ENCODE results near the gene QPCTL.

Gene QPCTL

DNA sequence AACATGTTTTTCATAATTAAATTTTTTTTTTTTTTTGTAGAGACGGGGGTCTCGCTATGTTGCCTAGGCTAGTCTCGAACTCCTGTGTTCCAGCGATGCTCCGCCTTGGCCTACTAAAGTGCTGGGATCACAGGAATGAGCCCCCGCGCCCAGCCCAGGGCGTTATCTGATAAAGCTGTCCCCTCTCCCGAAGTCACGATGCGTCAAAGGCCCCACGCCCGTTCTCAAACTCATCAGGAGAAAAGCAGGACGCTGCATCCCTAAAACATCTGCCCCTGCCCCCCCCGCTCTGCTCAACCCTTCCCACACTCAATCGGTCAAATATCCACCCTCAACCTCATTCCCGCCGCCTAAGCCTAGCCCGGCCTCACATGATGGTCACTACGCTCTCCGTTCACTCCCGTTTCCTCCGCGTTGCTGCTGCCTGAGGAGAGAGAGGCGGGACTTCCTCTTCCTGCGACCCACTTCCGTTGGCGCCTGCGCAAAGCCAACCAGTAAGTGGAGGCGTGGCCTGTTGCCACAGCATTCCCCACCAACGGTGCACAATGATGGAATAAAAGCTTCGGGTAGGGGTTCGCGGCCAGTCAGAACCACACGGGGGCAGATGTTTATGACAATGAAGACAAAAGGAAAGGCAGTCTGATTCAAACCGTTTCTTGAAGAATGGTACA is 815 bp upstream of the QPCTL start, which contains the start of gene SNRPD2:
Gene SNRPD2 (minus strand): TSS at position 438 of the 671 bp plus-strand sequence. CDS start 65 bp downstream, at position 373.
- H3K4me3 ChIP-seq (ENCODE audit: low read depth, low read length), result peak within 1 kb of the TSS; percentile 70
- peak; percentile 64 for DNase-seq (ENCODE audit: low read depth)
- TF ChIP-seq, protein P1, sequence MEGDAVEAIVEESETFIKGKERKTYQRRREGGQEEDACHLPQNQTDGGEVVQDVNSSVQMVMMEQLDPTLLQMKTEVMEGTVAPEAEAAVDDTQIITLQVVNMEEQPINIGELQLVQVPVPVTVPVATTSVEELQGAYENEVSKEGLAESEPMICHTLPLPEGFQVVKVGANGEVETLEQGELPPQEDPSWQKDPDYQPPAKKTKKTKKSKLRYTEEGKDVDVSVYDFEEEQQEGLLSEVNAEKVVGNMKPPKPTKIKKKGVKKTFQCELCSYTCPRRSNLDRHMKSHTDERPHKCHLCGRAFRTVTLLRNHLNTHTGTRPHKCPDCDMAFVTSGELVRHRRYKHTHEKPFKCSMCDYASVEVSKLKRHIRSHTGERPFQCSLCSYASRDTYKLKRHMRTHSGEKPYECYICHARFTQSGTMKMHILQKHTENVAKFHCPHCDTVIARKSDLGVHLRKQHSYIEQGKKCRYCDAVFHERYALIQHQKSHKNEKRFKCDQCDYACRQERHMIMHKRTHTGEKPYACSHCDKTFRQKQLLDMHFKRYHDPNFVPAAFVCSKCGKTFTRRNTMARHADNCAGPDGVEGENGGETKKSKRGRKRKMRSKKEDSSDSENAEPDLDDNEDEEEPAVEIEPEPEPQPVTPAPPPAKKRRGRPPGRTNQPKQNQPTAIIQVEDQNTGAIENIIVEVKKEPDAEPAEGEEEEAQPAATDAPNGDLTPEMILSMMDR (IDR thresholded peaks at IDR 0.05; ENCODE audit: control insufficient read depth, extremely low read depth, insufficient read depth), result no peak

DNA sequence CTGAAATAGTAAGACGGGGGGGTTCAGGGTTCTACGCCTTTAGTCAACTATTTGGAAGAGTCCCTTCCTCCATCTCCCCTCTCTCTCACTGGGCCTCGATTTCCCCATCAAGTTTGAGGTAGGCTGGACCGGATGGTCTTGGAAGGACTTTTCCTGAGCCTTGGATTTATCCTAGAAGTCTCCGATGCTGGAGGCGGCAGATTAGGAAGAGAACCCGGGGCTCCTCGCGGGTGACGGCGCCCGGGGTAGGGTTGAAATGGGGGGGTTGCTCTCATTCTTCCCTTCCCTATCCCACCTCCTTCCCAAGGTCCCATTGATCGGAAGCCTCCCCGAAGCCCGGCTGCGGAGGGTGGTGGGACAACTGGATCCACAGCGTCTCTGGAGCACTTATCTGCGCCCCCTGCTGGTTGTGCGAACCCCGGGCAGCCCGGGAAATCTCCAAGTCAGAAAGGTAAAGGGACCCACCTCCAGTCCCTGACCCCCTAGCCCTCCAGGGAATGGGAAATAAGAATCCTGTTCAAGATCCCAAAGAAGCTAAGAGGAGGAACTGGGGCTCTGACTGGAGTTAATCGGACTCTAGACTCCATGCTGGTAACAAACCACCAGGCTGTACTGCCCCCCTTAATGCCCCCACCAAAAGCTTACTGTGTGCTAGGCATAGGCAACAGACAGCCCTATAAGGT is 781 bp downstream of the QPCTL start:
- TF ChIP-seq, protein P1 (IDR thresholded peaks at IDR 0.05; ENCODE audit: control insufficient read depth, extremely low read depth, insufficient read depth), result peak; percentile 58
- no peak for DNase-seq (ENCODE audit: low read depth)
- H3K4me3 ChIP-seq (ENCODE audit: low read depth, low read length), result peak overlapping the region; percentile 70

DNA sequence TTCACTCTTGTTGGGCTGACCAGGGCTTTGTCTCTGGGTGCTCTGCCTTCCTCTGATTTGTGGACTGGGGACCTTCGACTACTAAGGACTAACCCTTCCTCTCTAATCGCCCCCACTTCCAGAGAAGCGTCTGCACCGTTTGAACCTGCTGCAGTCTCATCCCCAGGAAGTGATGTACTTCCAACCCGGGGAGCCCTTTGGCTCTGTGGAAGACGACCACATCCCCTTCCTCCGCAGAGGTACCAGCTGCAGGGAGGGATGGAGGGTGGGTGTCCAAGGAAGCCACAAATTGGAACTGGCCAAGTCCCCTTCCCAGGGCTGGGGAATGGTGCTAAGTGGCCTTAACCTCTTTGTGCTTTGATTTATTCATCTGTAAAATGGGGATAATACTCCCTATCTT is 9.2 kb downstream of the QPCTL start:
- TF ChIP-seq, protein P1 (IDR thresholded peaks at IDR 0.05; ENCODE audit: control insufficient read depth, extremely low read depth, insufficient read depth), result no peak
- DNase-seq (ENCODE audit: low read depth), result no peak
- H3K4me3 ChIP-seq (ENCODE audit: low read depth, low read length), result no peak overlapping the region

DNA sequence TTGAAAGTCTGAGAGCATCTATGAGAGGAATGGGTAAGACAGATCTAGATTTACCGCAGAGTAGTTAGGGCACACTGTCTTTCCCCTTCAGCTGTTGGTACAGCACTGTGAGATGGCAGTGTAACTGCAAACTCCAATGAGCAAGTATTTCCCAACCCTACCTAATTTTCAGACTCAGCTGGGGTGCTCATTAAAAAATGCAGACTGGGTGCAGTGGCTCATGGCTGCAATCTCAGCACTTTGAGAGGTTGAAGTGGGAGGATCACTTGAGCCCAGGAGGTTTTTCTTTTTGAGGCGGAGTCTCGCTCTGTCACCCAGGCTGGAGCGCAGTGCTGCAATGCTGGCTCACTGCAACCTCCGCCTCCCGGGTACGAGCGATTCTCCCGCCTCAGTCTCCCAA is 12.6 kb downstream of the QPCTL start:
- TF ChIP-seq, protein P1 (IDR thresholded peaks at IDR 0.05; ENCODE audit: control insufficient read depth, extremely low read depth, insufficient read depth), result no peak
- H3K4me3 ChIP-seq (ENCODE audit: low read depth, low read length), result no peak overlapping the region
- DNase-seq (ENCODE audit: low read depth), result no peak

DNA sequence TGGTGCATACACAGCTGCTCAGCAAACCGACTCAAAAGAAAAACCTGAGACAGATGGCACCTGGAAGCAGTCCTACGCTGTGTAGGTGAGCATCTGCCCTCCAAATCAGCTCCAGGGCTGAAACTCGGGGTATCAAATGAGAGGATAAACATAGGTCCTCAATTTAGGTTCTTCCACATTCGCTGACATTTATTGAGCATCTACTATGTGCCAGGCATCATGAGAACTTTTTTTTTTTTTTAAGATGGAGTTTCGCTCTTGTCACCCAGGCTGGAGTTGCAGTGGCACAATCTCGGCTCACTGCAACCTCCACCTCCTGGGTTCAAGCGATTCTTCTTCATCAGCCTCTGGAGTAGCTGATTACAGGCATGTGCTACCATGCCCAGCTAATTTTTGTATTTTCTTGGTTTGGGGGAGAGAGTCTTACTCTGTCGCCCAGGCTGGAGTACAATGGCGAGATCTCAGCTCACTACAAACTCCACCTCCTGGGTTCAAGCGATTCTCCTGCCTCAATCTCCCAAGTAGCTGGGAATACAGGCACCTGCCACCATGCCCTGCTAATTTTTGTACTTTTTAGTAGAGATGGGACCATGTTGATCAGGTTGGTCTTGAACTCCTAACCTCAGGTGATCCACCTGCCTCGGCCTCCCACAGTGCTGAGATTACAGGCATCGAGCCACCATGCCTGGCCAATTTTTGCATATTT is 13.4 kb downstream of the QPCTL start:
- H3K4me3 ChIP-seq (ENCODE audit: low read depth, low read length), result no peak overlapping the region
- TF ChIP-seq, protein P1 (IDR thresholded peaks at IDR 0.05; ENCODE audit: control insufficient read depth, extremely low read depth, insufficient read depth), result no peak
- no peak for DNase-seq (ENCODE audit: low read depth)

DNA sequence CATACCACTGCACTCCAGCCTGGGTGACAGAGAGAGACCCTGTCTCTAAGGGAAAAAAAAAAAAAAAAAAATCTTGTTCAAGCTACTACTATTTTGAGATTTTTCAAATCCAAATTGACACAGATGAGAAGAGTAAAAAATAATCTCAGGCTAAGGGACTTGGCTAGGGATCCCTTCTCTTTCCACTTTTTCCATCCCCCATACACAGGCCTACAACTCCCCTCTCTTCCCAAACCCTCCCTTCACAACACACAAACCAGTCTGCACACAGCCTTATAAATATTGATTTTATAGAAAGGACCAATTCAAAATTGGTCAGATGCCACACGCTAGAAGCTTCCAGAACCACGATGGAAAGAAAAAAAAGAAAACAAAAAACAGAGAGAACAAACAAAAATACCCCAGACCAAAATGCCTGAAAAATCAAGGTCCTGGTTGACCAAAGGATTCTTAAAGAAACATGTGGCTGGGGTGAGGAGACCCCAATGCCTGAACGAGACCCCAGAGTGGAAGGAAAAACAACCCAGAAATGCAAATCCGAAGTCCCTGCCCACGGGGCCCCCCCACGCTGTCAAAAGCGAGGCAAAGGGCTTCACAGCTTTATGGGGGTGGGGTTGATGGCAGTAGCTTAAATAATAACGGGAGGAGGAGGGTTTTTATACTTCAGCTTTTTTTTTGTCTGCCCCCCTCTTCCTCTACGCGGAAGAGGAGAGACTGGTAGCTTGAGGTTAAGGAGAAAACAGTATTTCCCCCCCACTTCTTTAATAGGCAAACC is 18.1 kb downstream of the QPCTL start:
- no peak for DNase-seq (ENCODE audit: low read depth)
- TF ChIP-seq, protein P1 (IDR thresholded peaks at IDR 0.05; ENCODE audit: control insufficient read depth, extremely low read depth, insufficient read depth), result no peak
- no peak overlapping the region for H3K4me3 ChIP-seq (ENCODE audit: low read depth, low read length)
